GM18519 (cell line): ENCODE results near the gene RNF150.

Source experiments
- ATAC-seq: cut with Tn5 transposase; IDR thresholded peaks from one replicate; pipeline ENCODE4 v1.9.1; 2021; ENCODE audit warnings: mild to moderate bottlenecking, moderate library complexity; ENCODE audit not compliant: unreplicated experiment, low FRiP score

The RNF150 gene

DNA sequence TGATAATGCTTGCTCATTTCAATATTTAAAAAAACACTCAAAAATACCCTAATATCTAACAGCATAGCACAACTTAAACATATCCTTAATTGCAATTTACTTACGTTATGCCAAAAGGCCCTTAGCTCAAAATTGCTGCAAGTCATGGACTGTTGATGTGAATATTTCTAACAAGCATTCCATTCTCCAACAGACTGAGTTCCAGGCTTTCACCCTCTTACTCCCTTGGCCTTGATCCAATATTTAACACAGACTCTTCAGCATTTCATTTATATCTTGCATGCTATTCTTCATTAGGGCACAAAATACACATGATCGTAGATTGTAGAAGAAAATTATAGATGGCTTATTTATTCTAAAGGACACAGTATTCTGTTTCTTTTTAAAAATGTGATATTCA is 96.5 kb downstream of the RNF150 start:
- no peak for ATAC-seq

DNA sequence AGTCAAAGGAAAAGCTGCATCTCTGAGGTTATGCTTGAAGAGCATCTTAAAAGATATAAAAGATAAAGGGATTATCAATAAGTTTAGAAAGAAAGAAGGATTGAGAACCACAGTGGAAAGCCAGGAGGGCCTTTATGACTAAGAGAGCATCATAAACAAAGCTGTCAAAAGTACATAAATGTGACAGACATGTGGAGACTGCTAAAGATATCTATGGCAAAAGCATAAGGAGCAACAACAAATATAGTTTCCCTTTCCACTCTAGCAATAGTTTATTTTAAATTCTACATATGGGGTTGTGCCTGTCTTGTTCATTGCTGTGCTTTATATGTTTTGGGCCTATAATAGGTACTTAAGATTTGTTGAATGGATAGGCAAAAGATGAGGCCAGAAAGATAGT is 97.3 kb downstream of the RNF150 start:
- no peak for ATAC-seq

DNA sequence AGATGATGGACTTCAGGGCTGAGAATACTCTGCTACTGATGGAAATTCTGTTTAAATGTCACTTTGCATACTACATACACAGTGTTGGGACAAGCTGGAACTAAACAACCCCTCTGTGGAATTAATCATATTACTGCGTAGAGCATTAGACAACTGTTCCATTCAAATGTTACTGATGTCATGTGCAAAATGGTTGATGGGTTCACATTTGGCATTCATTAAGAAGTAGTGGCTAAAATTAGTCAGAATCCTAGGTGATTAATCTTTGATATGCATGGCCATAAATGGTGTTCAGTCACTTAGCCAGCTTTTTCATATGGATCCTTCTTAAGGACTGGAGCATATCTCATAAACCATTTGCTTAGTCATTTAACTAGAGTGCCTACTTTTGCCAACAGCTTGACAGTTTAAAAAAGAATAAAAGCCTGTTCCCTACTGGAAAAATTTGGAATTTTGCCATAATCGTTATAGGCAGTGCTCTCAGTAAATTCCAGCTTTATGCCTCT is 105.2 kb downstream of the RNF150 start:
- no peak for ATAC-seq

DNA sequence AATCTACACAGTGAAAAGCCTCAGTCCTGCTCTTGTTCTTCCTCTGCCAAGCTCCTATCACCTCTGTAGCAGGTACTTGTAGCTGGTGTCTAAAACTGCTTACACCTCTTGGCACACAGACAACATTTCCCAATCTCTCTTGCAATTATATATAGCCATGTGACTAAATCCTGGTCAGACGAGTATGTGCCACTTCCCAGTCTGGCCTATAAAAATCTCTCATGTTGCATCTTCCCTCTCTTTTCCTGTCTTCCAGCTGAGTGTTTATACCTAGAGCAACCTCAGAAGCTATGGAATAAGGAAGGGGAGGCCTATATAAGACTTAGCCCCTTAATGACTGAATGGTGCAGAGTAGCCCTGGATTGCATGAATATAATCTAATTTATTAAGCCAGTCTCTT is 105.8 kb downstream of the RNF150 start:
- no peak for ATAC-seq

DNA sequence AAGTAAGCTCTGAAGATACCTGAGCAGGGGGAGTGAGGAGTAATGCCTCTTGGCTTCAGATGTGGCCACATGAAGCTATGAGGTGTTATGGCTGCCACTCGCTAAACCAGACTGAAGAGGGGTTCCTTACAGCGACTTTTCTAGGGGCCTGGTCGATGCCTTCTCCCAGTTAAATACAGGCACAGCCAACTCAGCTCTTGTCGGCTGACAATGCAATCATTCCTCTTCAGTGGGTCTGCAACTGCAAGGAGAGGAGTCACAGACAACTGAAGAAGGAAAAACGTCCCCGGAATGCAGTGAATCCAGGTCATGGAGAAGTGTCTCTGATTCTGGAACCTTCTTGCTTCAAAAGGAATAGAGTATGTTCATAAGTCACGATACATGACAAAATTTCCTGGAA is 106.4 kb downstream of the RNF150 start:
- ATAC-seq: no peak

DNA sequence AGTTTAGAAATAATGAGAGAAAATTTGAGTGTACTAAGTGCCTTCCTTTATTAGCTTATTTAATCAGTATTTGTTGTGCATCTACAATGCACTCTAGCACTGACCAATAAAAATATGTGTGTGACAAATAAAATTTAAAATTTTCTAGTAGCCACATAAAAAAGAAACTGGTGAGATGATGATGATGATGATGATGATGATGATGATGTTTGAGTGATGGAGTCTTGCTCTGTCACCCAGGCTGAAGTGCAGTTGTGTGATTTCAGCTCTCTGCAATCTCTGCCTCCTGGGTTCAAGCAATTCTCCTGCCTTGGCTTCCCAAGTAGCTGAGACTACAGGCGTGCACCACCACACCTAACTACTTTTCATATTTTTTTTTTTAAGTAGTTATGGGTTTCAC is 110.2 kb downstream of the RNF150 start:
- ATAC-seq: no peak

DNA sequence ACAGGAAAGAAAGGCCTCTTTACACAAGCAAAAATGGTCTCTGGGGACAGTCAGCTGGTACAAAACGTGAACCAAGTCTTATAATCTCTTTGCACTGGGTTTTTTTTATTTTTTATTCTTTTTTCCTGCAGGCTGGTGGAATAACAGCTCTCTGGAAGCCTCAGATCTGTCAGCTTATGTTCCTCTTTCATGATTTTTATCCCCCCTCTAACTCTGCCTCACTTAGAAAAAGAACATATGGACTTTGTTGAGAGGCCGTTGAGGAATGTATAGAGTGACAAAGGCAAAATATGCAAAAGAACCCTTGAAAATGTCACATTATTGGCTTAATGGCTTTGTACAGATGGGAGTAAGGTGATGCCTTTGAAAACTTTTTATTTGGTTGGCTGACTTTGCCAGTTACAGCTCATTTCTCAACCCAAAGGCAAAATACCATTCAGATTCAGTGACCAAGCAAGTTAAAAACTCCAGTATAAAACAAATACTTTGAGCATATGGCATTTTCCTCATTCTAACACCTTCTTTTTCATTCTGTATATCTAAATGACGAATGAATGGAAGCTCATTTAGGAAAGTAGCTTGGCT is 111.1 kb downstream of the RNF150 start:
- no peak for ATAC-seq

DNA sequence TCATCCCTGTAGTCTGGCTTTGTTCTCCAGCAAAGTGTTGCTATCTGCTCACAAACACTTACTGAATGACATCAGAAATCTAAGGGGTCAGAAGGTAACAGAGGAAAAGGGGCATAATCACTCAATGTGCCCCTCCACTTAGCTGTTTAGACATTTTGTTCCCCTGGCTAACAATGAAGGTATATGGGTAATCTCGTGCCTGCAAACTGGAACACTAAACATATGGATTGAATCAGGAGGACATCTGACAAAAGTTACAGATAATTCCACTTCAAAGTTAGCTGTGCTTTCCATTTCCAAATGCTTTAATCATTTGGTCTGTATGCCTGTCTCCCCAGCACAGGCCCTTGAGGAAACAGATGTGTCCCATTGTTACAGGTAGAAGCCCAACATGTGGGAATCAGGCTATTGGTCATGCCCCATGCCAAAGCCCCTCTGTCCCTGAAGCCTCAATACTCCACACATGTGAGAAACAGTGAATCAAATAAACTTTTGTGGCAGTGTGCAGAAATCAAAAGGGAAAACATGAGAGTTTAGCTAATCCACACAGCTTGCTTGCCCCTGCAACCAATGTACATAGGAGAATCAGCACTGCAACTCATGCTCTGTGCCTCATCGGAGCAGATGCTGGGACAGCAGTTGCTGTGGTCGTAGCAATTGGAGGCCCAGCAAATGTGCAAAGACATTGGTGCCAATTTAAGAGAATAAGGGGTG is 111.7 kb downstream of the RNF150 start:
- ATAC-seq: no peak

DNA sequence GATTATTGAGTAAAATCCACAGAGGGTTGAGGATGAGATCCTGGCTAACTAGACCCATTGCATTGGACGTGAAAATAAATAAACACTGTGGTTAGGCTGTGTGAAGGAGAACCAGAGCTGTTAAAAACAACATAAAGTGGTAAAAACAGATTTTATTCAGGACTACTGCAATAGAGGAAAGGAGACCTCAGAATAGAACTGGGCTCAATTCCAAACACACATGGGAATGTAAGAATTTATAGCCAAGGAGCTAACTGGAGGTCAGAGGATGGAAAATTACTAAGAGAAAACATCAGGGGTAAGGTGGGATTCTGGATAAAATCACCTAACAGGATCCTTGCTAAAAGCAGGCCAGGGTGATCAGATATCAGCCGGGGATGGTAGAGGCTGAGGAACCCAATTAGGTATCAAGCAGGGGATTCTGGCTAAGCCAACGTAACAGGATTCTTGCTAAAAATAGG is 112.4 kb downstream of the RNF150 start:
- ATAC-seq: no peak

DNA sequence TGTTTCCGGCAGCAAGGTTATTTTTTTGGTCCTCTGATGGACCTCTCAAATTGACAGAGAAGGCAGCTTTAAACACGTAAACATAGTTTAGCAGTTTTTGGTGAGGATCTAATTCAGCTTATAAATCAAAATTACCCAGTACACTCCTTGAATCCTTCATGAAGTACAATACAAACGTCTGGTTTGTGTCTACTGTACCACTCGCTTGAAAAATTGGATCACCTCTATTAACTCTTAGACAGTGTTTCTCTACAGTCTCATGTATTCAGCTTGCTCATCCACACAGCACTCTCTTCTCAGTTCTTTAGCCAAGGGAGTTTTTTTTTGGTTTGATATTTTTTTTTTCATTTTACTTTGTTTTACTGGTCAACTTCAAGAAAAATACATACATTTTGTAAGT is 113.5 kb downstream of the RNF150 start:
- ATAC-seq: no peak

DNA sequence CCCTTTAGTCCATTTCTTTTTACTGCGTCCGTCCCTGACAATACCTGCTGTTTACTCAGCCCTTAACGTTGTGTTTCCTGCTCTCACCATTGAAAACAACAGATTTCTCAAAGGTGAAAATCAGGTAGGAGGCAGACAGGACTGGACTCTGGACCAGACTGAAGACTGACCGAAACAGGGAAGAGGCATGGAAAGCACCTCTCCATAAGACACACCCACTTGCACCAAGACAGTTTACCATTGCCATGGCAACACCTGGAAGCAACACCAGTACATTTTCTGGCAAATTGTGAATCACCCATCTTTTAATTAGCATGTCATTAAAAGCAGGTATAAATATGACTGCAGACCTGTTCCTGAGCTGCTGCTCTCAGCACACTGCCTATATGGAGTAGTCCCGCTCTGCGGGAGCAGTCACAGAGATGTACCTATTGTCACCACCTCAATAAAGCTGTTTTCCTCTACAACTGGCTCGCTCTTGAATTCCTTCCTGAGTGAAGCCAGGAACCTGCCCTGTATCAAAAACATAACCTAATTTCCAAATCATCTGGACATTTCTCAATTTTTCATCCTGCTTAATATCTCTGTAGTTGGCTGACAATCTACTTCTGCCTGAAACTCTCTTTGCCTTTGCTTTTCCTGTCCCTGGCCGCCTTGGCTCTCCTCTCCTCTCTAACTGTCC is 117.0 kb downstream of the RNF150 start:
- ATAC-seq: no peak

DNA sequence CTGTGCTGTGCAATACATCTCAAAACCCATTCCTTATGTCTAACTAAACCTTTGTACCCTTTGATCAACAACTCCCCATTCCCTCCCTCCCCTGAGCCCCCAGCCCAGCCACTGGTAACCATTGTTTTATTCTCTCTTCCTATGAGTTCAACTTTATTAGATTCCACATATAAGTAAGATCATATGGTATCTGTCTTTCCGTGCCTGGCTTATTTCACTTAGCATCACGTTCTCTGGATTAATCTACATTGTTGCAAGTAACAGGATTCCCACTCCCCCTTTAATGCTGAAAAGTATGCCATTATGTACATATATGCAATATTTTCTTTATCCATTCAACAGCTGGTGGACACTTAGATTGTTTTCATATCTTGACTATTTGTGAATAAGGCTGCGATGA is 119.4 kb downstream of the RNF150 start:
- ATAC-seq: no peak

DNA sequence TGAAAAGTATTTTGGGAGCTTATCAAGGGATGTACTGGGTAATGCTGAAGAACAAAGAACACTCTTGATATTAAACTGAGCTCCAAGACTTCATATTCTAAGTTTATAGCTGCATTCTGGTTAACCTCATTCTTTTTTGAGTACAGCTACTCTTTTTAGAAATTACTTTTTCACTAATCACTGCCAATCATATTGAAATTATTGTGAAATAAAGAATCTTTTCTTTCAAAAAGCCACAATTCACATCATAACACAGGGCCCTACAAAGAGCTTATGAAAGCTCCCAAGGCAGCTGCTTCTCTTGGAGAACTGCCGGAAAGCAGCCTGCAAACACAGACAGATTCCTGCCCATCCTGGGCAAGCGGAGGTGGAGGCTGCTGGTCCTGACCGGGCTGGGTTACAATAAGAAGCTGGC is 121.4 kb downstream of the RNF150 start:
- no peak for ATAC-seq

DNA sequence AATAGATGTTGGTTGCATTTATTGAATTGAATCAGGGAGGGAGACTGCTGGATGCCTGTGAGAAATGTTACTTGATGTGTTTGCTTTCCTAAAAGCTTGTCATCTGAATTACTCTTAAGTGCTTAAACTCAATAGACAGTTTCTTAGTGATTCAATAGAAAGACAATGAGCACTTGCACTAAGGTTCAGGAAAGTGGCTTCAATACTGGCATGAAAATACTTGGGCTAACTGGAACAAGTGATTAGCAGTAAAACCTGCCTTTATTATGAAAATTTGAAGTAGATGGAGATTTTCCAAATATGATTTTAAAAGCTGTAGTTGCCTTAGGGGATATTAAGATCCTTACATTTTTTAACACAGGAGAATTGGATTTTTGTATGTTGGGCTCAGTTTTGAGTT is 123.3 kb downstream of the RNF150 start:
- ATAC-seq: no peak

DNA sequence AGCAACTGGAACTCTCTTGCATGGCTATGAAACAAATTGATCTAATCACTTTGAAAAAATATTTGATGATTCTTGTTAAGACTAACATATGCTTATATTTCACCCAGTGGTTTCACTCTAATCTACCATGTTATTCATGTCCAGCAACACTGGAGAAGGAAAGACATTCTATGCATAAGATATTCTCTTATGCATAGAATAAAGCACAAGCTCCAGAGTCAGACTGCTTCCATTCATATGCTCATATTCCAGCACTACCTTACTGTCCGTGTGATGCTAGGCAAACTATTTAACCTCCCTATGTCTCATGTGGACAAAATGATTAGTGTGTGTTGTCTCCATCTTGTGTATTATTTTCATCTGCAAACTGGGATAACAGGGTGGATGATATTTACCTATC is 124.1 kb downstream of the RNF150 start:
- ATAC-seq: no peak

DNA sequence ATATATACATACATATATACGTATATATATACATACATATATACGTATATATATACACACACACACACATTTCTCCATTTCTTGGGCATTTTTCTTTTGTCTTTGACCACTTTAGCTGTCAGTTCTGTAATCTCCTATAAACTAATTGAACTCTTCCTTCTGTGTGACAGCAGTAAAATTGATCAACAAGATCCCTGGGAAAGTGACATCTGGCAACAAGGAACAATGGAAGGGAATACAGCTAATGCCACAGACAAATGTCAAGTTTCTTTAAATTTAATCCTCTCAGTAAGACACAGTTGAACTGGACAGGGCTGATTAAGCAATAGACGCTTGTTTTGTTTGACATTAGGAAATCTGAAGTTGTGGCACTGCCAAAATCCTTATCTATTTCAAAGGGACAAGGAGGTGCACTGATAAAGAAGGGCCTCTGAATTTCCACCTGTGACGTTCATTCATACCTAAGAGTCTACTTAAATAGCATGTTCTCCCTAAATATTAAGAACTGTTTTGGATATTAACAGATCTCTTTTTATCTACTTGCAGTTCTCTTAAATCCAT is 126.9 kb downstream of the RNF150 start:
- no peak for ATAC-seq

DNA sequence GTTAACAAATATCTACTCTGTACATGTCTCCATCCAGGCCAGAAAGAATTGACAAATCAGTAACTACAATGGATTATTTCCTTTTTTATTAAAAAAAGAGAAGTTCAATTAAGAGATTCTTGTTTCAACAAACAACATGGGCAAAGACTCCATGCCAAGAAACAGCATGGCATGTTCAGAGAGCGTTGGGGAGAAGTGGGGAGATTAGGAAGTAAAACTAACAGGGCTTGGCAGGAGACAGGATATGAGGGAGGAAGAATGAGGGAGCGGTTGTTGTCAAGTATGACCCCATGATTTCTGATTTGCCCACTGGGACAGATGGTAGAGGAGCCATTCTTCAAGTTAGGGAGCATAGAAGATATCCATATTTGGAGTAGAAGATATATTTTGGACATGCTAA is 128.4 kb downstream of the RNF150 start:
- no peak for ATAC-seq

DNA sequence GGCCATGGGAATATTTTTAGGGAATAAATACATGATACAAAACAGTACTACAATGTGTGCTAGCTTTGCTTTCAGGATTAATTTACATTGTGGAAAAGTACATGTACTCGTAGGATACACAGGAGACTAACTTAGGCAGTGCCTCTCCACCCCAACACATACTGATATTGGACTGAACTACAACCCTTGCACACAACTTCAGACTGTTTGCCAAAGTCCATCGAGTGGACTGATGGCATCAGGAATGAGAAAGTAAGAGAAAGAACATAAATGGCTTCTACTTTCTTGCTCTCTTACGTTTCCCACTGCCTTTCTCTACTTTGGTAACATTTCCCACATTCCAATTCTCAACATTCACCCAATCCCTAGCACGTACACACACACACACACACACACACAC is 130.1 kb downstream of the RNF150 start:
- no peak for ATAC-seq

DNA sequence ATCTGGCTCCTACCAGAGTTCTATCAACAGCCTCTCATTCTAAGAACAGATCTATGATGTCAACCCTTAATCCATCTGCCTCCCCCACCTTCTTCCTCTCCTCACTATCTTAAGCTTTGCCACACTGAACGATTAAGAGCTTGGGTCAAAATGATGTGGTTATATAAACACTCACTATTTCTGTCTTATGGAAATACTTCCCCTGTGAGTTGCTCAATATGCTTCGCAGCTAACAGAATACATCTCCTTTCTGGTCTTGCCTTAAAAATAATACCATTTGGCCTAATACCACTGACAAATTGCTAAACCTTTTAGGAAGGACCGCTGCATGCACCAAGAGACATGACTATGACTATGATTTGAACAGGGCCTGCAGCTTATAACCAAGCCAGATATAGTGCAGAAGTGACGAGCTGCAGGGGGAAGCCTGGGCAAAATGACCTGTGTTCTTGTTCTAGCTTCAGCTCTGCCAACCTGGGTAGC is 130.9 kb downstream of the RNF150 start:
- ATAC-seq: no peak

DNA sequence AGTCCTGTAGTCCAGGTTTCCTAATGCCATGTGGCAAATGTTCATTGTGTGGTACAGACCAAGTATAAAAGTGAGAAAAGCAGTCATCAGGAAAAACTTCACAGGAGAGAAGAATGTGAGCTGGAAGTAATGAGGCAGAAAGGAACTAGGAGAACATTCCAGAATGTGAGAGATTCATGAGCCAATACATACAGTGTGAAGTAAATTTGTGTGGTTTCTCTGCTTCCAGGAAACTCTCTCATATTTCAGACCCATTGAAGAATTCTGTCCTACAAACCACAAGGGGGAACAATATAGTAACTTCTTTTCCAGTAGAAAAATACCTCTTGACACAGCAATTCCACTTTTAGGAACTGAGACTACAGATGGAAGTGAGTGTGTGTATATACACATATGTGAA is 136.5 kb downstream of the RNF150 start:
- no peak for ATAC-seq

DNA sequence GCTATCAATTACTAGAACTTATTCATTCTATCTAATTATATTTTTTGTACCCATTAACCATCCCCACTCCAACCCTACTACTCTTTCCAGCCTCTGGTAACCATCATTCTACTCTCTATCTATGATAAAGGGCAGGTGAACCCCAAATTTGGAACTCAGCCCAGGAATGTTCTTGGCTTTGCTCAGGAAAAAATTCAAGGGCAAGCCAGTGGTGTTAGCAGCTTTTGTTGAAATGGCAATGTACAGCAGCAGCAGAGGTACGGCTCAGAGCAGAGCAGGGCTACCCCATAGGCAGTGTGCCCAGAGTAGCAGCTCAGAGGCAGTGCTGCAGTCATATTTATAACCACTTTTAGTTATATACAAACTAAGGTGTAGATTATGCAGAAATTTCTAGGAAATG is 138.2 kb downstream of the RNF150 start:
- ATAC-seq: no peak
